NCI-H128 (cell line): ENCODE data around the gene INAFM1.
"Not testable (repeated sequence)": the region's sequence is repeated elsewhere in the genome, so short reads cannot be mapped to it uniquely, and the experiment has no call there.

Source experiments
- DNase-seq: peaks from one replicate; lab custom pipeline; 2025; ENCODE audit not compliant: unreplicated experiment; lab: John Stamatoyannopoulos, UW

INAFM1 gene

DNA sequence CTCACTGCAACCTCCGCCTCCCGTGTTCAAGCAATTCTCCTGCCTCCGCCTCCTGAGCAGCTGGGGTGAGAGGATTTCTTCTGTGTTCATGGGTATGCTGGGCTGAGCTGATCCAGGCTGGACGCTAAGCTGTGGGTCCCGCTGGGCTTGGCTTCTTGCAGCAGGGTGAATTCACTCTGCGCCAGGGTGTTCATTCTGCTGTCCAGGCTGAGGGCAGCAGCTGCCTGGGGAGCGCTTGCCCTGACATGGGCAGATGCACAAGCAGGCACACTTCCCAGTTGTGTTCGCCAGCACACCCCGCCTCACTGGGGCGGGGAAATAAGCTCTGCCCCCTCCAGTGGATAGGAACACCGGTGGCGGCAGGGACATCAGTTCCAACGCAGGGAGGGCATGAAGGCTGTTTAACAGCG lies 7.3 kb upstream of the INAFM1 start:
- DNase-seq = no peak

DNA sequence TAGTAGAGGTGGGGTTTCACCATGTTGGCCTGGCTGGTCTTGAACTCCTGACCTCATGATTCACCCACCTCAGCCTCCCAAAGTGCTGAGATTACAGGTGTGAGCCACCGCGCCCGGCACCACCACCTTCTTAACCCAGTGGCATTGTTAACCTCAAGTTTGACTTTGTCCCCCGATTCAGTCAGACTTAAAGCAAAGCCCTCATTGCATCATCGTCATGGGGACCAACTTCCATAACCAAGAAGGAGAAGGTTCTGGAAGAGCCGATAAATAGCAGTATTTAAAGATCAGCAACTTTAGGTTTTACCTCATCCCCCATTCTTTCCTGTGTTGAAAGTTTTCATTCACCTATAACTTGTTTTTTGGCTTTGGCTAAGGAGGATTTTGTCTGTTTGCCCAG lies 6.7 kb upstream of the INAFM1 start:
- DNase-seq = no peak

DNA sequence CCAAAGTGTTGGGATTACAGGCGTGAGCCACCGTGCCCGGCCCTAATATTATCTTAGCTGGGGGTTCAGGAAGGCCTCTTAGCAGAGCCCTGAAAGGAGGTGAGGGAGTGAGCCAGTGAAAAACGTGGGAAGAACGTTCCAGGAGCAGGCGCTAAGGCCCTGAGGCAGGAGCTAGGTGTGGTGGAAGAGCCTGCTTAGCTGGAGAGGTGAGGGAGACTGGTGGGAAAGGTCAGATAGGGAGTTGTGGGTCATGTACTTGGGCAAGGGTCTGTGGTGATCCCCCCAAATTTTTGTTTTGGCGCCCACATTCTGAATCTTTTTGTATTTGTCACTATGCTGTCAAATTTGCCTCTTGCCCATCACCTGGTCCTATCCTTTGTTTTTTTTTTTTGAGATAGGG lies 5.1 kb upstream of the INAFM1 start:
- DNase-seq = no peak

DNA sequence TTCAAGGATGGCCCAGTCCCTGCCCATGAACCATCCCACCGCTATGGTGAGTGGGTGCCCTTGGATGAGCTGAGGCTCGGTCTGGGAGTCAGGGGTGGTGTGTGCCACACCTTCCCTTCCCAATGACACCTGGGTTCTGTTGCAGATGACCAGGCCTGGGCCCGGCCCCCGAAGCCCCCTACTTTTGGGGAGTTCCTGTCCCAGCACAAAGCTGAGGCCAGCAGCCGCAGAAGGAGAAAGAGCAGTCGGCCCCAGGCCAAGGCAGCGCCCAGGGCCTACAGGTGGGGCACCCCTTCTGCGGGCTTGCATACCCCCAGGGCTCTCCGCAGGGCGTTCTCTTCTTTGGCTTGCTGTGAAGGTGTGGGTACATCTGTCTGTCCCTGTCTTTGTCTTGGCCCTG lies 4.3 kb upstream of the INAFM1 start:
- no peak for DNase-seq

DNA sequence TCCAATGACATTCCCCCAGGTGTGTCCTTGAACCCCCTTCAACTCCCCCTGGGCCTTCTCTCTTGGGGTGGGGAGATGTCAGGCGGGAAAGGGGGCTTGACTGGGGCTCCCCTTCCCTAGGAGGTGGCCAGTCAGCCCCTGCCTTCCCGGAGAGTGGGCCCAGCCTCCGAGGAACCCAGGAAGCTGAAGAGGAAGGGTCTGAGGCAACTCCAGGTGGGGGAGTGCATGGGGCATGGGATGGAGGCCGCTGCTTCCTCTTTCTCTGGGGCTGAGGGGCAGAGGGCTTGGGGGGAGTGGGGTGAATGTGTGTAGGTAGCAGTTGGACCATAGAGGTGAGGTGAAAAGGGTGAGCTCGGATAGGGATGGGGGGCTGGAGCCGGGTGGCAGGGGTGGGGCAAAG lies 2.7 kb upstream of the INAFM1 start:
- no peak for DNase-seq

DNA sequence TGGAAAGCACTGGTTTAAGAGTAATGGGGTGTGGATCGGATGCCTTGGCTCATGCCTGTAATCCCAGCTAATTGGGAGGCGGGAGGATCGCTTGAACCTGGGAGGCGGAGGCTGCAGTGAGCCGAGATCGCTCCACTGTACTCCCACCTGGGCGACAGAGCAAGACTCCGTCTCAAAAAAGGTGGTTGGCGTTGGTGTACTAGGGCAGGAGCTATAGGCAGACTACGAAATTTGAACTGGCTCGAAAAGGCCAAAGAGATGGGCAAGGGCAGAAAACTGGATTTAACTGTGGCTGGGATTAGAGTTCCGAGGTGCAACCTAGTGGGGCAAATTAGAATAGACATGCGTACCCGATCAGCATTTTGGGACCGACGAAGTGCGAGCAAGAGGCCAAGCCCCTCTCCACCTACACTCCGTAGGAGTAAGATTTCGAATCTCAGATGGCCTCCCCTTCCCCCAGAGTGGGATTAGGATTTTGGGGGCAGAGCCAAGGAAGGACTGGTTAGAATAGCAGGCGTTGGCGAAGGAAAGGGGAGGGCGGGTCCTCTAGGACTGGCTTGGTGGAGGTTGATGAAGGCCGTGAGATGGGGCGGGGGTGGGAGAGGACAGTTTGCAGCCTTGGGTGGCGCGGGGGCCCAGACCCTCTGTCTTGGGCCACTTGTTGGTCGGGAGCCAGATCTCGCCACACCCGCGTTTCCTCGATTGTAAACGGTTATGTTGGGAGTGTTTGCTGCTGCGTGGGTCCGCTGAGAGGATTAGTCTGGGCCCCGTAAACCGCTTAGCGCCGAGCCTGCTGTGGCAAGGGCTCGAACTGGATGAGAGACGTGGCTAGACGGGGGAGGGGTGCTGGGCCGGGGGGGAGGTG lies 2.0 kb upstream of the INAFM1 start:
- DNase-seq = no peak

DNA sequence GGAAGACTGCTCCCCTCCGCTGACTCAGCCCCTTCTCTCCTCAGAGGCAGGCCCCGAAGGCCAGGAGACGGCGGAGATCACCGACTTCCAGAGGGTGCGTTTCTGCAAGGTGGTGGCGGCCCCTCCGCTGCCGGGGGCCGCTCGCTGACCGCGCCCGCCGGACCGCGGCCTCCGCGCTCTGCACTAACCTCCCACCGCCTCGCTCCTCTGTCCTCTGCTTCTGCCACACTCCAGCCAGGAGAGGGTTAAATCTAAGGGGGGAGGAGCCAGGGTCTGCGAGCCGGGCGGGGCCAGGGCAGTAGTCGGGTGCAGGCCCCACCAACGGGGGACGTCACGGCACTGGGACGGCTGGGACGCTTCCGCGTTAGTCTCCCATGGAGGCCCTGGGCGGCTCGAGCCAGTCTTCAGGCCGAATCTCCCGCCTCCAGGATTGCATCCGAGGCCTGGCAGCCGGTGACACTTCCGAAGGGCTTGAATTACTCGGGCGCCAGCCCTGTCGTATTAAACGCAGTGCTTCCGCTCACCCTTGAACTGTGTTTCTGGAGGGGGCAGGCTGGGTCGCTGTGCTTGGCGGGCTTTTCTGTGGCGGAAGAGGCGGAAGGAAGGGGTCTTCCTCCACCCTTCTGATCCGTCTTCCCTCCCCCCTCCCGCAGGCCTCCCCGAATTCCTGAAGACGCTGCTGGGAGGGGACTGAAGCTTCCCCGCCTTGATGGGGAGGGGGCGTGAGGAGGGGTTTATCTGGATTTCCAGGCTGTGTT lies 1.2 kb upstream of the INAFM1 start:
- peak; percentile 60 for DNase-seq

DNA sequence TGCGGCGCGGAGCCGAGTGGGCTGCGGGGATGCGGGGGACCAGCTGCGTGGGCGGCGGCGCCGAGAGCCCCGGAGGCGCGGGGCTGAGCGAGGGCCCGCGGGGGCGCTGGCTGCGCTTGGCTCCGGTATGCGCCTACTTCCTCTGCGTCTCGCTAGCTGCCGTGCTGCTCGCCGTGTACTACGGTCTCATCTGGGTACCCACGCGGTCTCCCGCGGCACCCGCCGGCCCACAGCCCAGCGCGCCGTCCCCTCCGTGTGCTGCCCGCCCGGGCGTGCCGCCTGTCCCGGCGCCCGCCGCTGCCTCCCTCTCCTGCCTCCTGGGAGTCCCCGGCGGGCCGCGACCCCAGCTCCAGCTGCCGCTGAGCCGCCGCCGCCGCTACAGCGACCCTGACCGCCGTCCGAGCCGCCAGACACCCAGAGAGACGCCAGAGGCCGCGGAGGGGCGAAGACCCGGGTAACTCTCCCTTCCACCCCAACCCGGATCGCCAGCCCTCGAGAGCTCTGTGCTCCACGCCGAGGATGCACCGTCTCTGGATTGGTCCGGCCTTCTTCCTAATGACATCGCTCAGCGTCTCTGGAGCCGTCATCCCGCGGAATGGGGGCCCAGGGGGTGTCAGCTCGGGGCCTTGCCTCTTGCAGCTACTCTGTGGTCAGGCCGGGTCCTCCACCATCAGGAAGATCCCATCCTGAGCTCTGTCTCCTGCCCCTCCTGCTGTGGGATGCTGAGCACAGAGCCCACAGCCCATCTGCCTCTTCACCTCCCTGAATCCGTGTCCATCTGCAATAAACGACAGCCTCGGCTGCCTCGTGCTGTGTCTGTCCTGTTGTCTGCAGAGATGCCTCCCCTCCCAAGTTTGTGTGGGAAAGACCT lies 441 bp downstream of the INAFM1 start:
- no peak for DNase-seq

DNA sequence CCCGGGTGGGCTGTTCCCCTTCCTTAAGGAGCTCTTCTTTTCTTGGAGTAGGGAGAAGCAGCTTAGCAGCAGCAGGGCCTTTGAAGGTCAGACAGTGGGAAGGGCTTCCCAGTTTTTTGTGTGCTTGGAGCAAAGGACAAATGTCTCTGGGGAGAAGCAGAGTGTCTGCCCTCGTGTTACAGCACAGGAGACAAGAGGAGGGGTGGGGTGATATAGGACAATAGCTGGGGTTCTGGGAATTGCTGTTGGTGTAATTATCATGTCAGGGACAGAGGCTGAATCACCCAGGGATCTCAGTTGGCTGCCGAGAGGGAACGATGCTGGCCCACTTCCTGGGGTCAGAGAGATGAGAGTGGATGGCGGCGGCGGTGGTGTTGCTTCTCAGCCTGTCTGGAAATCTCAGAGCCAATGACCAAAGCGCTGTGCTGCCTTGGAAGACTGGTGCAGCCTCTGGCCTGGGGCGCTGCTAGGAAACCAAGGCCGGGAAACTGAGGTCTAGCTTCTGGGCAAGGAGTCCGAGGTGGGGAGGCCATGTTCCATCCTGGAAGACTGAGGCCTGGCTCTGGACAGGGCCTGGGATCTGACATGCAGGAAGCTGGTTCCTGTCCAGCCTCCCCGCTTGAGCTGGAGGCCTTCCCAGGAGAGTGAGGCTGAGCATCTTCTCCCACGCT lies 1.2 kb downstream of the INAFM1 start:
- DNase-seq = no peak

DNA sequence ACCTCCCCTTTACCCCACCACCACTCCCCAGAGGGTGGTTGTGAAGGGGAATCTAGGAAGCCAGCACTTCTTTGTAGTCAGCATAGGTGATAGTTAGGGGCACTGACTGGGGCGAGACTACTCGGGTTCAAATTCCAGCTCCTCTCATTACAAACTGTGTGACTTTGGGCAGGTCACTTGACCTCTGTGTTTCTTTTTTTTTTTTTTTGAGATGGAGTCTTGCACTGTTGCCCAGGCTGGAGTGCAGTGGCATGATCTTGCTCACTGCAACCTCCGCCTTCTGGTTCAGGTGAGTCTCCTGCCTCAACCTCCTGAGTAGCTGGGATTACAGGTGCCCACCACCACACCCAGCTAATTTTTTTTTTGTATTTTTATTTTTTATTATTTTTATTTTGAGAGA lies 1.8 kb downstream of the INAFM1 start:
- not testable (repeated sequence) for DNase-seq

DNA sequence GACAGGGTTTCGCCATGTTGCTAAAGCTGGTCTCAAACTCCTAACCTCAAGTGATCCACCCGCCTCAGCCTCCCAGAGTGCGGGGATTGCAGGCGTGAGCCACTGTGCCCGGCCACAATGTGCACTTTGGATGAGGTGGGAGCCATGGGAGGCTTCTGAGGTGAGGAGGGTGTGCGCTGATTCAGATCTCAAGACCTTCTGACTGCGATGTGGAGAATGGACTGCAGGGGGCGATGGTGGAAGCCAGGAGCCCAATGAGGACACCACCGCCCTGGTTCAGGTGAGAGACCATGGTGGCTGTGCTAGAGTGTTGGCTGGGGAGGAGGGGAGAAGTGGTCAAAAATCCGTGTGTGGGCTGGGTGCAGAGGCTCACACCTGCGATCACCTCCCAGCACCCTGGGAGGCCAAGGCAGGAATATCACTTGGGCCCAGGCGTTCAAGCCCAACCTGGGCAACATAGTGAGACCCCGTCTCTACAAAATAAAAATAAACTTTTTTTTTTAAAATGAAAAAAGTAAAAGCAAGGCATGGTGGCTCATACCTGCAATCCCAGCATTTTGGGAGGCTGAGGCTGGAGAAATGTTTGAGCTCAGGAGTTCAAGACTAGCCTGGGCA lies 5.6 kb downstream of the INAFM1 start:
- DNase-seq = no peak

DNA sequence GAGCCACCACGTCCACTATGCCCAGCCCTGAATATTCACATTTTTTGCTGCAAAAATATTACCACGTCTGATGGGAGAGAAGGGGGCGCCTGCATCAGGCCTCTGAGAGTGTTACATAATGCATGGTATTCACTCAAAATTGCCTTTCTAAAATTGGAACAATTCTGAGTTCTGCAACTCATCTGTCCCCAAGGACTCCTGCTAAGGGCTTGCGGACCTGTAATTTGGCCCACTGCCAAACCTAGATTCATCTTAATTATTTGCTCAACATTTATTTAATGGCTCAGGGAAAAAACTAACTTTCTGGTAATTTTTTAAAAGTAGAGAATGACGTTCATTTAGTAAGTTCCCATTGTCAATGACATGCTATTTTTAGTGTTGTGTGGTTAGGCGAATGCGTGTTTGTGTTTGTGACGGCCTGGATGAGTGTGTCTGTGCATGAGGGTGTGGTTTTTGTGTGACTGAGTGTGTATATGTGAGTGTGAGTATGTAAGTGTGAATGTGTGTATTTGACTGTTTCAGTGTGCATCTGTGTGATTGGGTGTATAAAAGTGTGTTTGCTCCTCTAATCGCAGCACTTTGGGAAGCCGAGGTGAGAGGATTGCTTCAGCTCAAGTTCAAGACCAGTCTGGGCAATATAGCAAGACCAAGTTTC lies 8.8 kb downstream of the INAFM1 start:
- no peak for DNase-seq

DNA sequence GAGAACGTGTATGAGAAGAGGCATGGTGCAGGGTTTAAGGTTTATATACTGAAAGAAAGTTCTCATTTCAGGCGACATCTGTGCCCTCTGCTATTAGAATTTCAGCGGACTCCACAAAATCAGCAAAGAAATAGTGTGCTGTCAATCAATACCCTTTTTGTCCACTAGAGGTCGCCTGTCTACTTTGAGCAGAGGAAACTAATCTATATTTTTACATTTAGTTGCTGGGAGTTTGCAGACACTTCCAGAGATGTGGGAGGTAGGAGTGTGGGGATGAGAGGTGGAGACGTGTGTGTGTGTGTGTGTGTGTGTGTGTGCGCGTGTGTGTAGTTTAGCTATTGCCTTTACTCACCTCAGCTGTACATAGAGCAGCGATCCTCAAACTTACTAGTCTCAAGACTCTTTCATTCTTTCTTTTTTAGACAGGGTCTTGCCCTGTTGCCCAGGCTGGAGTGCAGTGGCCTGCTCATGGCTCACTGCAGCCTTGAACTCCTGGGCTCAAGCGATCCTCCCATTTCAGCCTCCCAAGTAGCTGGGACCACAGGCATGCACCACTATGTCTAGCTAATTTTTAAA lies 9.7 kb downstream of the INAFM1 start:
- DNase-seq = peak; percentile 5

DNA sequence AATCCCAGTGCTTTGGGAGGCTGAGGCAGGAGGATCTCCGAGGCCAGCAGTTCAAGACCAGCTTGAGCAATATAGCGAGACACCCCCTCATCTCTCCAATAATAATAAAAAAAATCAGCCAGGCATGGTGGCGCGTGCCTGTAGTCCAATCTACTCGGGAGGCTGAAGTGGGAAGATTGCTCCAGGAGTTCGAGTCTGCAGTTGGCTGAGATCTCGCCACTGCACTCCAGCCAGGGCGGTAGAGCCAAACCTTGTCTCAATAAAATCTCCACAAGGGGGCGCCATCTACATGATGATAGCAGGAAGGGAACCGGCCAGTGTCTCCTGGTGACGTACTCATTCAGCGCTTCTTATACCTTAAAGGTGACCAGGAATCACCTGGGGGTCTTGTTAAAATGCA lies 21.4 kb downstream of the INAFM1 start:
- DNase-seq = peak; percentile 90

DNA sequence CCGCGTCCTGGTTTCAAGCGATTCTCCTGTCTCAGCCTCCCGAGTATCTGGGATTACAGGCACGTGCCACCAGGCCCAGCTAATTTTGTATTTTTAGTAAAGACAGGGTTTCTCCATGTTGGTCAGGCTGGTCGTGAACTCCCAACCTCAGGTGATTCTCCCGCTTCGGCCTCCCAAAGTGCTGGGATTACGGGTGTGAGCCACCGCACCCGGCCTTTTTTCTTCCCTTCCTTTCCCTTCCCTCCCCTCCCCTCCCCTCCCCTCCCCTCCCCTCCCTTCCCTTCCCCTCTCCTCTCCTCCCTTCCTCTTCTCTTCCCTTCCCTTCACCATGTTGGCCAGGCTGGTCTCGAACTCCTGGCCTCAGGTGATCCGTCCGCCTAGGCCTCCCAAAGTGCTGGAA lies 26.2 kb downstream of the INAFM1 start:
- DNase-seq = not testable (repeated sequence)

DNA sequence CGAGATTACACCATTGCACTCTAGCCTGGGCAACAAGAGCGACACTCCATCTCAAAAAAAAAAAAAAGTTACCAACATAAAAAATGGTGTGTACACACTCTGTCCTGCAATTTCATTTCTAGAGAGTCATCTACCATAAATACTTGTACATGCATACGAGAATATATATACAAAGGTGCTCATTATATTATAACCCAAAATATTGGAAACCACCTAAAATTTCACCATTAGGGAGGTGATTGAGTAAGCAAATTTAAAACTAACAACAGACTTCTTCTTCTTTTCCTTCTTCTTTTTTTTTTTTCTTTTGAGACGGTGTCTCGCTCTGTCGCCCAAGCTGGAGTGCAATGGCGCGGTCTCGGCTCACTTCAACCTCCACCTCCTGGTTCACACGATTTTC lies 27.6 kb downstream of the INAFM1 start:
- no peak for DNase-seq

DNA sequence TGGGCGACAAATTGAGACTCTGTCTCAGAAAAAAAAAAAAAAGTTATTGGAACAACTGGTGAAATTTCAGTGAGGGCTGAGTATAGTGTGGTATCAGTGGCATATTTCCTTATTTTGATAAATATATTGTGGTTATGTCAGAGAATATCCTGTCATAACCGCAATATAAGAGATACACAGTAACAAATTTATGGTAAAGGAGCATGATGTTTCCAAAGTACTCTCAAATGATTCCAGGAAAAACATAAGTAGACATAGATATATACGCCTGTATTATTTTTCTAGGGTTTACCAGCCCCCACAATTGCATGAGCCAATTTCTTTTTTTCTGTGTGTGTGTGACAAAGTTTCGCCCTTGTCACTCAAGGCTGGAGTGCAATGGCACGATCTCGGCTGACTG lies 29.3 kb downstream of the INAFM1 start:
- DNase-seq = no peak

DNA sequence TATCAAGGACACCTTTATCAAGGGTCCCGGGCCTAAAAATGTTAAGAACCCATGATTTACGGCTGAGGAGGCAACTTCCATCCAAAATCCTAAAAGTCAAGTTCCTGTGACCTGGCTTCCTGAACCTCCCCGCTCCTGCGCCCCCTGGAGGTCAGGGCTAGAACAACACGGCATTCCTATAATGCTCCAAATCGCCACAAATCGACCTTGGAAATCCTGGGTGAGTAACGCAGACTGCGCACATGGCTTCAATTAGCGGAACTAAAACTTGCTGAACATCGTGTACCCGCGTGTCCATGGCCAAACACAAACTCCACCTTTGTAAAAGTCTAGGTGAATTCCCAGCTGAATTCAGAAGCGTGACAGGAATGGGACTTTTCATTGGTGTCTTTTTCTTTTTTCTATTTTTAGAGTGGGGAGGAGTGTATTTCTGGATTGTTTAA lies 30.6 kb downstream of the INAFM1 start:
- peak; percentile 11 for DNase-seq

DNA sequence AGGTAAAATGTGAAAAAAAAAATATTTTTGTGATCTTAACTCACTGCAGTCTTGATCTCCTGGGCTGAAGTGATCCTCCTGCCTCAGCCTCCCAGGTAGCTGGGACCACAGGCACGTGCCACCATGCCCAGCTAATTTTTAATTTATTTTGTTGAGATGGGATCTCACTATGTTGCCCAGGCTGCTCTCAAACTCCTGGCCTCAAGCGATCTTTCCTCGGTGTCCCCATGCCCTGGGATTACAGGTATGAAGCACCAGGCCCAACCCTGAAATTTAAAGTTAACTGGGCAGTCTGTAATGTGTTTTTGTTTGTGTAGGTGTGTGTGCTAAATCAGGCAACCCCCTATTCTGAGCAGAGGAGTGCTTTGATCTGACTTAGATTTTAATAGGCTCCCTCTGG lies 31.6 kb downstream of the INAFM1 start:
- DNase-seq = no peak

DNA sequence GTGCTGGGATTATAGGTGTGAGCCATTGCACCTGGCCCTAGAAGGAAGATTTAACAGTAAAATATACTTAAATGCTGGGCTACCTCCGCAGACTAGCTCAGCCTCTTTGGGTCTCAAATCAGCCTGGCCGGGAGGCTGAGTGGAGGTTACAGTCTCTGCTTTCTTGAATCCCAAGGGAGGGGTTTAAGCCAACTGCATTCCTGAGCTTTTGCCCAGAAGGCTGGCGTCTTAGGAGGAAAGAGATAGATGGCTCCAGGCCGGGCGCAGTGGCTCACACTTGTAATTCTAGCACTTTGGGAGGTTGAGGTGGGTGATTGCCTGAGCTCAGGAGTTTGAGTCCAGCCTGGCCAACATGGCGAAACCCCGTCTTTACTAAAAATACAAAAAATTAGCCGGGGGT lies 34.4 kb downstream of the INAFM1 start:
- no peak for DNase-seq
